T47D (cell line): Measurements from ENCODE around the gene MYOZ1.

Experiments used
- DNase-seq, 2 experiments: peaks; one replicate each; pipeline versions ENCODE4 v3.0.0 to v3.0.0-alpha.2; 2011 to 2012; ENCODE audit warnings: low read depth in 1 of 2, low spot score in 1 of 2
- JUND ChIP-seq: IDR thresholded peaks from 2 replicates; pipeline ENCODE4 v1.6.1; 2012; ENCODE audit warnings: low read depth
- in situ Hi-C: cut with HindIII; loops from 2 replicates; pipeline ENCODE4 v1.10.0; 2016; ENCODE audit warnings: low sequenced_read_pairs, low pct_unique_long_range_greater_than_20kb

MYOZ1 gene

GRCh38 chr10:73601486-73601921 is 39.8 kb downstream of the MYOZ1 start:
- peak; percentile 74 to 99 for DNase-seq
- in situ Hi-C loops = no loop called here
- TF ChIP-seq JUND = peak; percentile 89; the same call in 1 of the 2 replicates

GRCh38 chr10:73597346-73597745 is 43.9 kb downstream of the MYOZ1 start:
- in situ Hi-C loops = no loop called here
- TF ChIP-seq JUND = no peak
- DNase-seq = no peak

GRCh38 chr10:73593812-73594211 is 47.5 kb downstream of the MYOZ1 start:
- no peak for TF ChIP-seq JUND
- DNase-seq = no peak
- in situ Hi-C loops = no loop called here

- in situ Hi-C loops = no loop called here
These were observed 48.2 kb downstream of the MYOZ1 start for GRCh38 chr10:73593110-73593509.

GRCh38 chr10:73591935-73592699 is 49.2 kb downstream of the MYOZ1 start:
- in situ Hi-C loops = no loop called here

More at GRCh38 chr10:73593110-73593509, 48.2 kb downstream of the MYOZ1 start:
- no peak for DNase-seq
- TF ChIP-seq JUND = no peak

GRCh38 chr10:73590881-73591799 is 50.1 kb downstream of the MYOZ1 start, which contains the start of gene USP54:
TSS of gene USP54 (minus strand) at chr10:73591342. CDS start at chr10:73575658, 15,684 bp downstream.
- in situ Hi-C loops = no loop called here
- no peak for TF ChIP-seq JUND
- DNase-seq = peak in 1 of 2 experiments; percentile 47

More at GRCh38 chr10:73591935-73592699, 49.2 kb downstream of the MYOZ1 start:
- peak in 1 of 2 experiments; percentile 84 for DNase-seq
- TF ChIP-seq JUND = no peak

GRCh38 chr10:73589563-73590126 is 51.6 kb downstream of the MYOZ1 start:
- no peak for TF ChIP-seq JUND
- no peak for DNase-seq
- in situ Hi-C loops = no loop called here

GRCh38 chr10:73588656-73589055 is 52.6 kb downstream of the MYOZ1 start:
- in situ Hi-C loops = no loop called here
- no peak for DNase-seq
- no peak for TF ChIP-seq JUND

- in situ Hi-C loops = no loop called here
- DNase-seq = peak in 1 of 2 experiments; percentile 42
- peak; percentile 26; the same call in 1 of the 2 replicates for TF ChIP-seq JUND
These were observed 54.7 kb downstream of the MYOZ1 start for GRCh38 chr10:73586583-73586984.

GRCh38 chr10:73585327-73585726 is 55.9 kb downstream of the MYOZ1 start:
- in situ Hi-C loops = no loop called here
- DNase-seq = no peak
- no peak for TF ChIP-seq JUND

- in situ Hi-C loops = no loop called here
- DNase-seq = no peak
- TF ChIP-seq JUND = no peak
These were observed 56.5 kb downstream of the MYOZ1 start for GRCh38 chr10:73584737-73585136.

- in situ Hi-C loops = no loop called here
- no peak for DNase-seq
- TF ChIP-seq JUND = no peak
These were observed 59.4 kb downstream of the MYOZ1 start for GRCh38 chr10:73581918-73582317.
